Gastroesophageal sphincter (tissue), 4 donors: ENCODE data around the gene COL4A6. TPM values are rescaled to one million over a fixed set of nuclear protein-coding genes. Genes with fewer than 3 reads are reported as not detected.

Experiments used
- ATAC-seq: fragments of 150-250 bp; one replicate; pipeline ENCODE4 v1.9.1; 2016; ENCODE audit warnings: mild to moderate bottlenecking, moderate library complexity
- H3K27ac ChIP-seq, 4 donors: fragments of 200-600 bp; sonication (generic) in 3 of 4; 1 replicate in 3 of 4; 2 replicates in 1 of 4; pipeline ENCODE4 v1.5.1; 2016 to 2019
- H3K27me3 ChIP-seq: fragments of 200-600 bp; sonication (generic); one replicate; pipeline ENCODE4 v1.5.1; 2019
- H3K36me3 ChIP-seq, 2 donors: fragments of 200-600 bp; sonication (generic); one replicate each; pipeline ENCODE4 v1.5.1; 2019; ENCODE audit warnings: control low read depth in 1 of 2
- H3K4me1 ChIP-seq, 3 donors: fragments of 200-600 bp; sonication (generic); 1 replicate in 2 of 3; 2 replicates in 1 of 3; pipeline ENCODE4 v1.5.1; 2016 to 2019; ENCODE audit warnings: control low read depth in 2 of 3
- H3K4me3 ChIP-seq, 2 donors: fragments of 200-600 bp; sonication (generic); one replicate each; pipeline ENCODE4 v1.5.1; 2019; ENCODE audit warnings: mild to moderate bottlenecking in 1 of 2, moderate library complexity in 1 of 2
- H3K9me3 ChIP-seq, 3 donors: fragments of 200-600 bp; sonication (generic); one replicate each; pipeline ENCODE4 v1.5.1; 2017 to 2019; ENCODE audit warnings: control low read depth in 2 of 3
- EP300 ChIP-seq: sonication (generic); formaldehyde crosslinking; IDR thresholded peaks from one replicate; pipeline ENCODE4 v1.6.1; 2017; ENCODE audit warnings: antibody characterized with exemption, mild to moderate bottlenecking
- POLR2A ChIP-seq, 2 donors: fragments of 450-650 bp; IDR thresholded peaks; one replicate each; pipeline ENCODE4 v1.6.1; 2017; ENCODE audit warnings: antibody characterized with exemption in 2 of 2, mild to moderate bottlenecking in 2 of 2, moderate library complexity in 1 of 2
- POLR2AphosphoS5 ChIP-seq: sonication (generic); formaldehyde crosslinking; IDR thresholded peaks from one replicate; pipeline ENCODE4 v1.6.1; 2017; ENCODE audit warnings: antibody characterized with exemption
- WGBS, 2 donors: methylation state at CpG; one replicate each; pipeline ENCODE4 v1.1.5; 2018; ENCODE audit warnings: low coverage in 1 of 2; 5-methylcytosine and 5-hydroxymethylcytosine counted together
- total RNA-seq, 4 donors: library from RNA; depleted of rRNA; stranded (reverse); fragments of >200 nt; gene quantifications; one replicate each; pipeline ENCODE4 v1.1.0, GENCODE V29; 2016
- TF ChIP-seq, protein P1 (sequence below), 4 experiments: fragments of 200-600 bp in 2 of 4; fragments of 450-650 bp in 2 of 4; sonication (generic) in 1 of 4; IDR thresholded peaks; one replicate each; pipeline ENCODE4 v1.5.1; 2017 to 2019; ENCODE audit warnings: antibody characterized with exemption in 4 of 4, mild to moderate bottlenecking in 2 of 4, moderate library complexity in 2 of 4

Gene COL4A6
- total RNA-seq, 4 donors from 2014 or later = 103 to 369 (median 213) TPM

DNA sequence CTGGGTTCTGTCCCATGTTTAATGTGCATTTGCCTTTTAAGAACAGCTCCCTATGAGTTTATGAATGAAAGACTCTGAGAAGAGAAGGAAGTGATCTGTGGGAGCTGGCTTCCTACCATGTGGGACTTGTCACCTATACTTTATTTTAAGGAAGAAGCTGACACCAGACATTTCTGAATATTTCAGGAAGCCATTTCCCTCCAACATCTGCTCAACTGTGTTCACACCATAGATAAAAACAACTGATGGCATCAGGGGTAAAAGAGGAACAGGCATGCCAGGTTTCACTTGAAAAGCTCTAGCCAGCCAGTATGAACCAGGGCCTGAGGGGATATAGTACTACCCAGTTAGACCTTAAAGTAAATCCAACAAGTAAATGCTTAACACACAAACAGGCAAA is 116.0 kb downstream of the COL4A6 start:
- no peak for ATAC-seq
- no peaks in the 10 kb centered on the region for H3K36me3 ChIP-seq
- H3K27me3 ChIP-seq = no peaks in the 10 kb centered on the region
- no peak for TF ChIP-seq POLR2AphosphoS5
- TF ChIP-seq, protein P1, sequence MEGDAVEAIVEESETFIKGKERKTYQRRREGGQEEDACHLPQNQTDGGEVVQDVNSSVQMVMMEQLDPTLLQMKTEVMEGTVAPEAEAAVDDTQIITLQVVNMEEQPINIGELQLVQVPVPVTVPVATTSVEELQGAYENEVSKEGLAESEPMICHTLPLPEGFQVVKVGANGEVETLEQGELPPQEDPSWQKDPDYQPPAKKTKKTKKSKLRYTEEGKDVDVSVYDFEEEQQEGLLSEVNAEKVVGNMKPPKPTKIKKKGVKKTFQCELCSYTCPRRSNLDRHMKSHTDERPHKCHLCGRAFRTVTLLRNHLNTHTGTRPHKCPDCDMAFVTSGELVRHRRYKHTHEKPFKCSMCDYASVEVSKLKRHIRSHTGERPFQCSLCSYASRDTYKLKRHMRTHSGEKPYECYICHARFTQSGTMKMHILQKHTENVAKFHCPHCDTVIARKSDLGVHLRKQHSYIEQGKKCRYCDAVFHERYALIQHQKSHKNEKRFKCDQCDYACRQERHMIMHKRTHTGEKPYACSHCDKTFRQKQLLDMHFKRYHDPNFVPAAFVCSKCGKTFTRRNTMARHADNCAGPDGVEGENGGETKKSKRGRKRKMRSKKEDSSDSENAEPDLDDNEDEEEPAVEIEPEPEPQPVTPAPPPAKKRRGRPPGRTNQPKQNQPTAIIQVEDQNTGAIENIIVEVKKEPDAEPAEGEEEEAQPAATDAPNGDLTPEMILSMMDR (IDR thresholded peaks at IDR 0.05) = no peak
- no peak for TF ChIP-seq POLR2A (IDR thresholded peaks at IDR 0.05)
- TF ChIP-seq EP300 = no peak
- no peak overlapping the region for H3K4me3 ChIP-seq
- H3K27ac ChIP-seq = peak overlapping the region in 1 of 4 donors; percentile 24
- H3K9me3 ChIP-seq = no peaks in the 10 kb centered on the region
- H3K4me1 ChIP-seq = peaks cover 0 to 9% (median 0%) of the 10 kb centered on the region in 3 donors

DNA sequence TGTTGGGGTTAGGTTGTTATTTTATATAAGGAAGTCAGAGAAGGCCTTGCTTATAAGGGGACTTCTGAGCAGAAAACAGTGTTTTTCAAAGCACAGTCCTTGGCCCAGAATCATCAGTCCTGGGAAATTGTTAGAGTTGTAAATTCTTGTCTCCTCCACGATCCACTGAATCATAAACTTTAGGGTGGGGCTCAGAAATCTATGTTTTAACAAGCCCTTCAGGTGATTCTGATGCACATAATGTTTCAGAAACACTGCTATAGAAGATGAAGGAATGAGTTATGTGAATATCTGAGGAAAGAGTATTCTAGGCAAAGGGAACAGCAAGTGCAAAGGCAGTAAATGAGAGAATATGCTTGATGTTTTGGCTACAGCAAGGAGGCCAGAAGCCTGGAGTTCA is 121.8 kb downstream of the COL4A6 start:
- H3K4me1 ChIP-seq = peaks cover 0 to 11% (median 0%) of the 10 kb centered on the region in 3 donors
- H3K27me3 ChIP-seq = no peaks in the 10 kb centered on the region
- TF ChIP-seq POLR2AphosphoS5 = no peak
- no peak for TF ChIP-seq POLR2A (IDR thresholded peaks at IDR 0.05)
- no peak for TF ChIP-seq EP300
- TF ChIP-seq, protein P1 (IDR thresholded peaks at IDR 0.05) = no peak
- H3K4me3 ChIP-seq = no peak overlapping the region
- H3K9me3 ChIP-seq = no peaks in the 10 kb centered on the region
- H3K36me3 ChIP-seq = no peaks in the 10 kb centered on the region
- peak overlapping the region in 1 of 4 donors; percentile 19 for H3K27ac ChIP-seq
- no peak for ATAC-seq
- WGBS, 2 donors = 60% methylated on average over 1 of the region's 1 CpG; no CpG with 5 or more reads in 1 of the 2 donors

DNA sequence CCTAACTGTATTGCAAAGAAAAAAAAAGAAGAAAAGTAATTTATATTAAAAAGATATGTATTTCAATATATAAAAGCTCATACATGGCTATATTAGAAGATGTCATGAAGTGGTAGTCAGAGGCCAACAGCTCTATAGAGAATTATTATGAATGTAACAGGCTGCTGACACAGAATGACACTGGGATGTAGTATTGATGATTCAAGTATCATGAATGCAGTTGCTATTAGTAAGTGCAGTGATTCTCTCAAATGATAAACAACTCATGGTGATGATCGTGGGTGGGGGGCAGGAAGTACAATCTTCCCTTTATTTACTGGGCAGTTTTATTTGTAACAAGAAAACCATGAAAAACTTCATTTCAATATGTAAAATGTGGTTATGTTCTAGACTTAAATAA is 124.6 kb downstream of the COL4A6 start:
- Histone ChIP-seq H3K4me3 (no peak overlapping the region), H3K36me3 (no peaks in the 10 kb centered on the region), H3K27ac (peak overlapping the region in 2 of 4 donors; percentile 34 to 48), H3K9me3 (no peaks in the 10 kb centered on the region), H3K4me1 (peaks cover 0 to 13% (median 0%) of the 10 kb centered on the region in 3 donors), H3K27me3 (no peaks in the 10 kb centered on the region)
- TF ChIP-seq EP300 (no peak), POLR2A (IDR thresholded peaks at IDR 0.05) (no peak), POLR2AphosphoS5 (no peak)
- TF ChIP-seq, protein P1 (IDR thresholded peaks at IDR 0.05) = no peak
- WGBS, 2 donors = 57 to 69% methylated on average over 1 of the region's 1 CpG
- no peak for ATAC-seq

DNA sequence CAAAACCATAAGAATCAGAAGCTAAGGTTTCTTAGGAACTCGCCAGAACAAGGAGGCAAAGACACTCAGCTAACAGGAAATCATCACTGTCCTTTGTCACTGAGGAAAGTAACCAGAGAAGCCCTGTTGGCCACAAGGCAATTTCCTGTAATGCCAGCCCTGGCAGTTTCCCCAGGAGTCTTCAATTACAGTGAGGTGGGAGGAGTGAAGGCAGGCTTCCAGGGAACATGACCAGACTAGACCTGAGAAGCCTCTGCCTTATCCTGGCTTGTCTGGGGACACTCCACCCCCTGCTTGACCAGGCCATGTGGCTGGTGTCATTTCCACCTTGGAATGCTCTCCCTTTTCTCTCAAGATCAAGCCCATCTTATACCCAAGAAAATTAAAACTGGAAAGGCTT is 125.3 kb downstream of the COL4A6 start:
- H3K27me3 ChIP-seq = no peaks in the 10 kb centered on the region
- TF ChIP-seq POLR2A (IDR thresholded peaks at IDR 0.05) (no peak), EP300 (no peak), POLR2AphosphoS5 (peak; percentile 36)
- TF ChIP-seq, protein P1 (IDR thresholded peaks at IDR 0.05) = no peak
- peak; percentile 39 for ATAC-seq
- WGBS, 2 donors = 20 to 38% methylated on average over 1 of the region's 1 CpG
- peak overlapping the region in 3 of 4 donors; percentile 48 to 70 (median 59) for H3K27ac ChIP-seq
- no peak overlapping the region for H3K4me3 ChIP-seq
- no peaks in the 10 kb centered on the region for H3K36me3 ChIP-seq
- H3K9me3 ChIP-seq = no peaks in the 10 kb centered on the region
- peaks cover 0 to 20% (median 0%) of the 10 kb centered on the region in 3 donors for H3K4me1 ChIP-seq

DNA sequence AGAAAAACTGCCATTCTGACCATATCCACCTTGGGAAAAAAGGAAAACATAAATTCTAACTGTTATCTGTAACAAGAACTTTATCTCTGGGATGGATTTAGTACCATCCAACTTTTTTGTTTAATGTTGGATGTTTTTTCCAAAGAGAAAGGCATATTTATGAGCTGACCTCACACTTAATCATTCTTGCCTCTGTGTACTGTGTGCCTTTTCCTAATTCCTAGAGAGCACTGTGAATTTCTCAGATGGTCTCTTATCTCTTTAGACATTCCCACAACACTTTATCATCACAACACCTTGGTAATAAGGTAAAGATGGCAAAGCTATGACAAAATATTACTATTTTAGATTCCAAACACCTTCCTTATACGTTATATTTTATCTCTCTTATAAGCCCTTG is 126.2 kb downstream of the COL4A6 start:
- no peaks in the 10 kb centered on the region for H3K36me3 ChIP-seq
- peak overlapping the region; percentile 46 to 70 (median 54) for H3K27ac ChIP-seq
- peaks cover 0 to 26% (median 0%) of the 10 kb centered on the region in 3 donors for H3K4me1 ChIP-seq
- no peaks in the 10 kb centered on the region for H3K9me3 ChIP-seq
- WGBS, 2 donors = 9 to 63% methylated on average over 1 of the region's 1 CpG
- no peak overlapping the region for H3K4me3 ChIP-seq
- TF ChIP-seq EP300 (no peak), POLR2AphosphoS5 (no peak), POLR2A (IDR thresholded peaks at IDR 0.05) (no peak)
- TF ChIP-seq, protein P1 (IDR thresholded peaks at IDR 0.05) = no peak
- ATAC-seq = no peak
- no peaks in the 10 kb centered on the region for H3K27me3 ChIP-seq
